ENCODE data around the gene UBE2J2.
A peak's percentile ranks its signal among the peaks of the same experiment; 100 is the strongest.

The UBE2J2 gene

GRCh38 chr1:1279028-1279427 is 5.4 kb upstream of the UBE2J2 start:
- DNase-seq = no peak

DNA sequence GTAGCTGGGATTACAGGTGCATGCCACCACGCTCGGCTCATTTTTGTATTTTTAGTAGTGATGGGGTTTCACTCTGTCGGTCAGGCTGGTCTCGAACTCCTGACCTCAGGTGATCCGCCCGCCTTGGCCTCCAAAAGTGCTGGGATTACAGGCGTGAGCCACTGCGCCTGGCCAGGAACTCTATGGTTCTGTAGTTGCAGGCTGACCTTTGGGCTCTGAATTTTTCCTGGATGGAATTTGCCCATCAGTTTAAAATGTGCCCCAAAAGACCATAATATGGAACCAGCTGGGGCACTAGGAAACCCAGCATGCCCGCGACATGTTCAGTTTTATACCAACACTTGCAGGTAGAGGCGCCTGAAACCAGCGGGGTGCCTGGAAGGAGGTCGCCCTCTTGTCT is 5.0 kb upstream of the UBE2J2 start:
- no peak for DNase-seq

DNA sequence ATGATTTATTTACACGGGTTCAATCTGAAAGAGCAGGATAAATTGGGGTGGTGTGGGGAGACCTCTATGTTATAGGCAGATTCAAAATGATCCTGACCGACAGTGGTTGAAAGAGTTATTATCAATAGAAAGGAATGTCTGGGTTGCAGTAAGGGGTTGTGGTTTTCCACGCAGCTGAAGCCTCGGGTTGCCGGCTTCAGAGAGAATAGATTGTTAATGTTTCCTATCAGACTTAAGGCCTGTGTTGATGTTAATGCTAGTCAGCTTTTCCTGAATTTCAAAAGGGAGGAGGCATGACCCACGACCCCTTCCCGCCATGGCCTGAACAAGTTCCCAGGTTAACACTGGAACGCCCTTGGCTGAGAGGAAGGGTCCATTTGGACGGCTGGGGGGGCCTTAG is 2.2 kb upstream of the UBE2J2 start:
- DNase-seq = no peak

- DNase-seq = no peak
Observed at GRCh38 chr1:1274931-1275431, 1.3 kb upstream of the UBE2J2 start.

DNA sequence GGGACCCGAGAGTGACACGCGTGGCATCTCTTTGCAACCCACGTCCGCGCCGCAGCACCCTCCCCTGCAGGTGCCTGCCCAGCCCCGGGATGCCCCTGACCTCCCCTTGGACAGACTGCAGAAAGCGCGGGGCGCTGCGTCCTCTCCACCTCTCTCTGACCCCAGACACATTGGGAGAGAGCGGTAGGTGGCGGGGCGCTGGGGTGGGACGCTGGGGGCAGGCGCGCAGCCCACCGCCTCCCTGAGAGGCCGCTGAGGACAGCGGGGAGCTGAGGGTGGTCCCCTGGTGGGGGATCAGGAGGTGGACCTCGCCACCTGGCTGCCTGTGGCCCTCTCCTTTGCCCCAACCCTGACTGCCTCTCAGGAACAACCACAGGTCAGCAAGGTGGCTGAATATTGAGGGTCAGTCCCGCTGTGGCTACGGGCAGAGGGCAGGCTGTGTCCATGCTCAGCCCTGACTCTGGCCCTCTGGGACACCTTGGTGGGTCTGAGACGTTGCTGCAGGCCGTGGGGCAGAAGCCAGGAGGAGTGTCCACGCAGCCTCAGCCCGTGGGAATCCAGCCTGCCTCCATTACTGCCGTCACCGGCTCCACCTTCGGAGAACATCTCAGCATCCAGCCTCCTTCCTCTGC is 761 bp upstream of the UBE2J2 start:
- DNase-seq = no peak

DNA sequence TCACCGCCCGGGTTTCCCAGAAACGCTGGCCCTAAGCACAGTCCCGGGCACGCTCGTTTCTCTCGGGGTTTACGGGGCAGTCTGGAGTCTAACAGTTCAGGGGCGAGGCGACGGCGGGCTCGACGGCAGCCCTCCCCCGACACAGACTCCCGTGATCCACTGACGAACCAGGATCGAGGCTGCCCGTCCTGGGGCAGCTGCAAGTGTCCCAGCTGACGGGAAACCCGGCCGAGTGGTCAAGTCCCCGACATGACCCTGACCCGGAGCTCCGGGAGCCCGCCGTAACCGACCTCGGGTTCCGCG is 494 bp downstream of the UBE2J2 start:
- DNase-seq = no peak

GRCh38 chr1:1272341-1273208 is 1.1 kb downstream of the UBE2J2 start:
- DNase-seq = peak; percentile 96

DNA sequence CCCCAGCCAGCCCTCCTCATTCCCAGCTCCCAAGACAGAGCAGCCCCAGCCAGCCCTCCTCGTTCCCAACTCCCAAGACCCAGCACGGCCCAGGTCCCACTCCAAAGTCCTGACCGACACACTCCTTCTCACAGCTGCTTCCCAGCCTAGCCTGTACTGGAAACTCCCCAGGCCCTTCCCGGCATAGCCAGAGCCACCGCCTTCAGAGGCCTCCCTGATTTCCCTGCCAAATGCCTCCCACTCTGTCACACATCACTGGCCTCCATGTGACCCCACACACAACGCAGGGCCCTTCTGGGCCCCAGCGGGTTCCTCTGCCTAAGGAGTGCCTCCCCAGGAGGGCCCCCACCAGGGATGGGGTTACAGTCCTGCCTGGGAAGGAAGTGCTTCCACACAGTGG is 2.8 kb downstream of the UBE2J2 start:
- DNase-seq = no peak

DNA sequence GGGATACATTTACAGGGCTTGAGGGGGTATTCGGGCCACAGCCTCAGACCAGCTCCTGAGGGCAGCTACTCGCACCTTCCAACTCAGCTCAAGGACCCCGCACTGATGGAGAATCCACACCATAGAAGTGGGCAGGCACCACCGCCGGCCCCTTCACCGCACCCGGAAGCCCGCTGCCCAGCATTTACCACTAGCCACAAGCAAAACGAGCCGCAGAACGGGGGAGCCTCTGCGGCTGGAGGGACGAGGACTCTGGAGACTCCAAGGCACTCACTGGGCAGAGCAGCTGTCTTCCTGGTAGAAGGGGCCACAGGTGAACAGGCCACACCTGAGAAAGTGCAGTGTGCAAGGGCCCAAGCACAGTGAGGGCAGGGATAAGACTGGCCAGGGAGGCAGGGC is 5.4 kb downstream of the UBE2J2 start:
- no peak for DNase-seq

GRCh38 chr1:1267488-1268283 is 6.0 kb downstream of the UBE2J2 start:
- DNase-seq = no peak

GRCh38 chr1:1264868-1265272 is 8.8 kb downstream of the UBE2J2 start:
- no peak for DNase-seq

DNA sequence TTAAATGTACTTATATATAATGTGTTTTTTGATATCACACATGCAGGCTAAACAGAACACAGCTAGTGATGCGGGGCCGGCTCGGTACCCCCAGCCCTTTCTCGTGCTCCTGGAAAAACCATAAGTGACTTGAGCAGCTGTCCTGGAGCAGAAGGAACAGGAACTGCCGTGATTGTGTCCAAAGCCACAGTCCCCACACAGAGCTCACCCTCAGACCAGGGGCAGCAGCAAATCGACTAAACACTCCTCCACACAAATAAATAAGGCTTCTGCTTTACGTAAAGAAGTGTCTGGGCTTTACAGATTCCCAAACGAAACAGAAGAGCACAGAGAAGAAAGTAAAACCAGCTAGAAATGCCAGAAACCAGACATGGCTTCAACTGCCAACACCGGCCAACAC is 9.6 kb downstream of the UBE2J2 start:
- DNase-seq = no peak

GRCh38 chr1:1262758-1263157 is 10.9 kb downstream of the UBE2J2 start:
- no peak for DNase-seq

GRCh38 chr1:1262071-1262470 is 11.6 kb downstream of the UBE2J2 start:
- DNase-seq = no peak

DNA sequence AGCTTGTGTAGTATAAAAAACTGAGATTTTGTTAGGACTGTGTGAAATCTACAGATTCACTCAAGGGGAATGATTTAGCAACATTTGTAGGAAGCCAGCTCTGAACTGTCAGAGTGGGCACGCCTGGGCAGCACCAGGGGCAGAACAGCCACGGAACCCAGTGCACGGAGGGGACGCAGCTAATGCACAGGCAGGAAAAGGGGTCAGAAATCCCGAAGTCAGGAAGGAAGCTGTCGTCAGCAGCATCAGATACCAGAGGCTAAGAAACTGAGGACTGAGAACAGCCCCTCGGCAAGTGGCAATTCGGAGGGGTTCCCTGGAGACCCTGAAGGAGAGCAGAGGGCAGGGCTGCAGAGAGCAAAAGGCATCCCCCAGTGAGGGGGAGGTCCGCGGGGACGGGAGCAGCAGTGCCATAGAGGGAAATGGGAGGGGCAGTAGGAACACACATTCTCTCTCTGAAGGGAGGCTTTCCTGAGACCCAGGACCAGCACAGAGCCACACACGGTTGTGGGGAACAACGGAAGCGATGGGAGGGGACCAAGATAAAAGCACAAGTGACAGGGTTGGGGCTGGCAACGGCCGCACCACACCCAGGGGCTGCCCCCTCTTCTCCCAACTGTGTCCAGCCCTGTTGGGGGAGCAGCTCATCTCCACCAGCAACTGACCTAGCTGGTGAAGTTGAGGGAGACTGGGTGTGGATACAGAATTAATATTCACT is 12.7 kb downstream of the UBE2J2 start:
- peak; percentile 67 for DNase-seq

- DNase-seq = peak; percentile 98
Observed at GRCh38 chr1:1259951-1260600, 13.6 kb downstream of the UBE2J2 start.

- no peak for DNase-seq
Observed at GRCh38 chr1:1259540-1259939, 14.1 kb downstream of the UBE2J2 start.

- DNase-seq = no peak
Observed at GRCh38 chr1:1259119-1259488, 14.6 kb downstream of the UBE2J2 start.

GRCh38 chr1:1256956-1257871 is 16.4 kb downstream of the UBE2J2 start:
- no peak for DNase-seq

DNA sequence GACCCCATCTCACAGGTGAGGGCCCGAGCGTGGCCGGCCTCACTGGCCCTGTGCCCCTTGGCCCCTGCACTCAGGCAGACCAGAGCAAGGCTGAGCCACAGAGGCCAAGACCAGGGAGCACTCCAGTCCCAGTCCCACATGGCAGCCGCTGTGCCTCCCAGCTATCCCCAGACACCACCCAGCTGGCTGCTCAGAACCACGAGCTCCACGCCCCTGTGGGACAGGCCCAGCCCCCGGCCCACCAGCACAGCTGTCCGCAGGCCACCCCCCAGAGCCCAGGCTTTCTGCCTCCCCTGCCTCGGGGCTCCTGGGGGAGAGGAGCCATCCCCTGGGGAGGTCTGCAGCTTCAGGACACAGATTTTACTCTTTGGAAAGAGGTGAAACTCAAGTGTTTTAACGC is 18.0 kb downstream of the UBE2J2 start:
- no peak for DNase-seq

GRCh38 chr1:1255078-1255477 is 18.6 kb downstream of the UBE2J2 start:
- no peak for DNase-seq

DNA sequence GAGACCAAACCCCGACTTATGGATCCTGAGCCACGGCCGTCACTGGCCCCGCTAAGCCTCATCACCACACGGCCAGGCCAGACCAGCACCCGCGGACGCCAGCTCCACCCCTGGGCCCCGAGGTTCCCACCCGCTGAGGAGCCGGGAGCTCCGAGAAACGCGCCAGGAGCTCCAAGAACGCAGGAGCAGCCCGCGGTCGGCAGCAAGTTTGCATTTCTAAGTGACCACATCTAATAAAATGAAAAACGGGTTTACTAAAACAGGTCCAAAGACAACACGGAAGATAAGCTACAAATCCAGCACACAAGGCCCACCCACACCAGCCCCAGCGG is 19.0 kb downstream of the UBE2J2 start:
- no peak for DNase-seq
